ENCODE measurements around the gene TXNRD1.

DNA sequence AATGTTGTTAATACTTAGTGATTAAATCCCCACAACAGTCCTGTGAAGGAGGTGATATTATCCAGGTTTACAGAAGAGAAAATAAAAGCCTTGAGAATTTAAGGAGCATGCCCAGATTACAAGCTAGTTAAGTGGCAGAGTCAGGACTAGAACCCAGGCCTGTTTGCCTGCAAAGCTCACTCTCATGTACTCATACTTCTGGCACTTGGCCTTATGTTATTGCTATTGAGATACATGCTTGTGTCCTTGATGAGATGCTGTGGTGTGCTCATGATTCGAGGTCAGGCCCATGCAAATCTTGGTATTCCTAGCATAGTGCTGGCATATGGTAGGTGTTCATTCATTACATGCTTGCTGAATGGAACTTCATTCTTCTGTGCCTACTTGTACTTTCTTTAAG, 80.4 kb downstream of the TXNRD1 start:
- no peak for TF ChIP-seq POLR2A (IDR thresholded peaks at IDR 0.05)
- TF ChIP-seq, protein P1, sequence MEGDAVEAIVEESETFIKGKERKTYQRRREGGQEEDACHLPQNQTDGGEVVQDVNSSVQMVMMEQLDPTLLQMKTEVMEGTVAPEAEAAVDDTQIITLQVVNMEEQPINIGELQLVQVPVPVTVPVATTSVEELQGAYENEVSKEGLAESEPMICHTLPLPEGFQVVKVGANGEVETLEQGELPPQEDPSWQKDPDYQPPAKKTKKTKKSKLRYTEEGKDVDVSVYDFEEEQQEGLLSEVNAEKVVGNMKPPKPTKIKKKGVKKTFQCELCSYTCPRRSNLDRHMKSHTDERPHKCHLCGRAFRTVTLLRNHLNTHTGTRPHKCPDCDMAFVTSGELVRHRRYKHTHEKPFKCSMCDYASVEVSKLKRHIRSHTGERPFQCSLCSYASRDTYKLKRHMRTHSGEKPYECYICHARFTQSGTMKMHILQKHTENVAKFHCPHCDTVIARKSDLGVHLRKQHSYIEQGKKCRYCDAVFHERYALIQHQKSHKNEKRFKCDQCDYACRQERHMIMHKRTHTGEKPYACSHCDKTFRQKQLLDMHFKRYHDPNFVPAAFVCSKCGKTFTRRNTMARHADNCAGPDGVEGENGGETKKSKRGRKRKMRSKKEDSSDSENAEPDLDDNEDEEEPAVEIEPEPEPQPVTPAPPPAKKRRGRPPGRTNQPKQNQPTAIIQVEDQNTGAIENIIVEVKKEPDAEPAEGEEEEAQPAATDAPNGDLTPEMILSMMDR (IDR thresholded peaks at IDR 0.05): no peak

All from ovary (tissue), 3 donors.